ENCODE results near the gene RCAN3. TPM values are rescaled to one million over a fixed set of nuclear protein-coding genes. Genes with fewer than 3 reads are reported as not detected.
"Not testable (repeated sequence)": the region's sequence is repeated elsewhere in the genome, so short reads cannot be mapped to it uniquely, and the experiment has no call there.

The RCAN3 gene
- total RNA-seq, 1 donor from 2014 or later, result 1.4 TPM

DNA sequence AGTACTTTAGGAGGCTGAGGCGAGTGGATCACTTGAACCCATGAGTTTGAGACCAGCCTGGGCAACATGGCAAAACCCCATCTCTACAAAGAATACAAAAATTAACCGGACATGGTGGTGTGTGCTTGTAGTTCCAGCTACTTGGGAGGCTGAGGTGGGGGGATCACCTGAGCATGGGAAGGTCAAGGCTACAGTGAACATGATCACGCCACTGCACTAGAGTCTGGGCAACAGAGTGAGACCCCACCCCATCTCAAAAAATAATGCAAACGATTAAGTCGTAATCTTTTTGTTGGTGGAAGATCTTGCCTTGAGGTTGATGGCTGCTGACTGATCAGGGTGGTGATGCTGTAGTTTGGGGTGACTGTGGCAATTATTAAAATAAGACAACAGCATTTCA, 6.3 kb downstream of the RCAN3 start:
- DNase-seq (ENCODE audit: low read depth in 2 of 2), result no peak

DNA sequence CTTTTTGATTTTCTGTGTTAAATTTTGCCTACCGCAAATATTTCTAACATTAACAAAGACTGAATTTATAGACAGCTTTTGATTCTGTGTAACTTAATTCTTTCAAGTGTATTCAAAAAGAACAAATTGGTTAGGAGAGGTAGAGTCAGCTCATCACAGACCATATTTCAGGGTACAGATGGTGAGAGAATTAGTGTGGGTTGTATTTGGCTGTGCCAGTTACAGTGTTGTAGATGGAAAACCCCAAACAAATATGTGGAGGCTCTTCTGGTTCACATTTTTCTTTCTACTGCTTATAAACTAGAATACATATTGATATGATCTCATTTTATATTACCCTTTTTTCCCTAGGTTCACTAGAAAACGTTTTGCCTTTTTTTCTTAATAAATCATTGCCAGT, 11.1 kb downstream of the RCAN3 start:
- DNase-seq (ENCODE audit: low read depth in 2 of 2), result no peak

DNA sequence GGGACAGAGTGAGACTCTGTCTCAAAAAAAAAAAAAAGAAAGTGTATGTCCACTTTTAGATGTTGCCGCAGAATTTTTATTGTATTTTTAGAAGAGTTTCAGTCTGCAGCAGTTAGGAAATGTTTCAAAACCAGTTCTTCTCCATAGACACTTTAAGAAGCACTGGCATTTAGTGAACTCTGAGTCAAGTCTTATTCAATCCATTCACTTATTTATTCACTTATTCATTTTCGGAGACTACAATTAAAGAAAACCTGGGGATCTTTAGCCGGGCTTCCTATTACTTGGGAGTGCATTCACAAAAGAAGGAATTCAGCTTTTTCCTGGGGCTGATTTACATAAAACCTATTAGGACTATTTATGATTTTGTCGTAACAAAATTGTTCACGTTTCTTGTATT, 12.3 kb downstream of the RCAN3 start:
- DNase-seq (ENCODE audit: low read depth in 2 of 2), result no peak

DNA sequence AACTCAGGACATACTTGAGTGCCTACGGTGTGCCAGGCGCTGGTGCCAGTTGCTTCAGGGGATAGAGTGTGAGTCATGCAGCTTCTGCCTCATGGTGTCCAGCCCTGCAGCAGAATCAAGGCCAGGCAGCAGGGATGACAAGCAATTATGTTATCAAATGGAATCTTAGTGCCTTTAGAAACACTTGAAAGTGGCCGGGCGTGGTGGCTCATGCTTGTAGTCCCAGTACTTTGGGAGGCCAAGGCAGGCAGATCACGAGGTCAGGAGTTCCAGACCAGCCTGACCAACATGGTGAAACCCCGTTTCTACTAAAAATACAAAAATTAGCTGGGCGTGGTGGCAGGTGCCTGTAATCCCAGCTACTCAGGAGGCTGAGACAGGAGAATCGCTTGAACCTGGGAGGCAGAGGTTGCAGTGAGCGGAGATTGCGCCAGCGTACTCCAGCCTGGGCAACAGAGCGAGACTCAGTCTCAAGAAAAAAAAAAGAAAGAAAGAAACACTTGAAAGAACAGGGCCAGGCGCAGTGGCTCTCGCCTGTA, 13.1 kb downstream of the RCAN3 start:
- peak in 1 of 2 donors; percentile 17 for DNase-seq (ENCODE audit: low read depth in 2 of 2)

DNA sequence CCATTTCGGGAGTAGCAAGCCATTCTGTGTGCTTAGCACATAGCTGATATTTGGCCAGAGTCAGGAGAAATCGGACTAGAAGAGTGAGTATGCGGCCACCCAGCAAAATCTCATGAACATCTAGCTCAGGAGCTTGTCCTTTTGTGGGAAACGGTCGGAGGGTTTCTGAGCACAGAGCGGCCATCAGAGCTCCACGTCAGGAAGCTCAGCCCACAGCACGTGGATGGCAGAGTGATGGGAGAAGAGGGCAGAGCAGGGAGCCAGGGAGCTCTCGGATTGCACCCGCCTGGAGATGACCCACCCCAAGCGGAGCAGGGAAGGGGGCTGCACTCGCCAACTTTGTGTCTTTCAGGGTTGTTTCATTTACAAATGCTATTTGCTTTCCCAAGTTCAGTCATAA, 13.9 kb downstream of the RCAN3 start:
- DNase-seq (ENCODE audit: low read depth in 2 of 2), result no peak

DNA sequence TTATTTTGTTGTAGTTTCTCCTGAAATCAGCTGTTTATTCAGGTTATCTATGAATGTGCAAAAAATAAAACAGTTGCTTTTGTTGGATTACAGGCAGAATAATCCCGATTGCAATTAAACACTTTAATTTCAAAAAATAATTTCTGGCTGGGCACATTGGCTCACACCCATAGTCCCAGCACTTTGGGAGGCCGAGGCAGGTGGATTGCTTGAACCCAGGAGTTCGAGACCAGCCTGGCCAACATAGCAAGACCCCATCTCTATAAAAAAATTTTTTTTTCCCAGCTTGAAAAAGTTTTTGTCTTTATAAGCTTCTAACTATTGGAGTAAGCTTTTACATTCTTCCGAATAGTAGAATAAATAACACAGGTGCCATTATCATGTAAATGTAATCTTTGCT, 15.3 kb downstream of the RCAN3 start:
- no peak for DNase-seq (ENCODE audit: low read depth in 2 of 2)

DNA sequence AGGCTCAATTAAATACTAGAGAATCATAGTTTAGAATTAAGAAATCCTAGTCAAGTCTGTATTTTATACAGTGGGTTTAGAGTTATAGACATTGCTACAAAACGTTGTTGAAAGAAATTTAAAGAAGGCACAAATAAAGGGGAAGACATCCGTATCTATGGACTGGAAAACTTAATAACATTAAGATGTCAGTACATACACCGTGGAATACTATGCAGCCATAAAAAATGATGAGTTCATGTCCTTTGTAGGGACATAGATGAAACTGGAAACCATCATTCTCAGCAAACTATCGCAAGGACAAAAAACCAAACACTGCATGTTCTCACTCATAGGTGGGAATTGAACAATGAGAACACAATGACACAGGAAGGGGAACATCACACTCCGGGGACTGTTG, 17.6 kb downstream of the RCAN3 start:
- not testable (repeated sequence) for DNase-seq (ENCODE audit: low read depth in 2 of 2)

DNA sequence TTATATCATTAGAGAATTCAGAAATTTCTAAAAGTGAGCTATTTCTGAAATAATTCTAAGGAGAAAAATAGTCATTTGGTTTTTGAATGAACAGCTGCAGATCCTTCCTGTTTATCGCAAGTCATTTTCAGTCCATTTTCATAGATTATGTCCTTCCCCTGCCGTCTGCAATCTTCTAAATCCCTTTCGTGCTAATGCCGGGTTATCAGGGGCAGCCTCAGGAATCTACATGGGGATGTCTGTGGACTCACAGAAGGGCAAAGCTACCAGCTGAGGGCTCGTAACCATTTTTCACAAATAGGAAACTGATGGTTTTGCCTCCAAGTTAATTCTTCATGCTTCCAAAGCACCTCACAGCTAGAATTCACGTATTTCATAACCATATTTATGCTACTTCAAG, 23.0 kb downstream of the RCAN3 start:
- no peak for DNase-seq (ENCODE audit: low read depth in 2 of 2)

DNA sequence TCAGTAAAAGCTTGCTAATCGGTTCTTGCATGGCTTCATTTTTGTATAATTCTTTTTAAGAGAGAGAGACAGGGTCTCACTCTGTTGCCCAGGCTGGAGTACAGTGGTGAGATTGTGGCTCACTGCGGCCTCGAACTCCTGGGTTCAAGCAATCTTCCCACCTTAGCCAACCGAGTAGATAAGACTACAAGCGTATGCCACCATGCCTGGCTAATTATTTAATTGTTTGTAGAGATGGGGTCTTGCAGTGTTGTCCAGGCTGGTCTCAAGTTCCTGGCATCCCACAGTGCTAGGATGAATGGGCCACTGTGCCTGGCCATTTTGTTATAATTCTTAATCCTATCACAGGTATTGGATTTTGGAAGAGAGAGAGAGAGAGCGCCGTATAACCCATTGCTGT, 23.4 kb downstream of the RCAN3 start:
- no peak for DNase-seq (ENCODE audit: low read depth in 2 of 2)

DNA sequence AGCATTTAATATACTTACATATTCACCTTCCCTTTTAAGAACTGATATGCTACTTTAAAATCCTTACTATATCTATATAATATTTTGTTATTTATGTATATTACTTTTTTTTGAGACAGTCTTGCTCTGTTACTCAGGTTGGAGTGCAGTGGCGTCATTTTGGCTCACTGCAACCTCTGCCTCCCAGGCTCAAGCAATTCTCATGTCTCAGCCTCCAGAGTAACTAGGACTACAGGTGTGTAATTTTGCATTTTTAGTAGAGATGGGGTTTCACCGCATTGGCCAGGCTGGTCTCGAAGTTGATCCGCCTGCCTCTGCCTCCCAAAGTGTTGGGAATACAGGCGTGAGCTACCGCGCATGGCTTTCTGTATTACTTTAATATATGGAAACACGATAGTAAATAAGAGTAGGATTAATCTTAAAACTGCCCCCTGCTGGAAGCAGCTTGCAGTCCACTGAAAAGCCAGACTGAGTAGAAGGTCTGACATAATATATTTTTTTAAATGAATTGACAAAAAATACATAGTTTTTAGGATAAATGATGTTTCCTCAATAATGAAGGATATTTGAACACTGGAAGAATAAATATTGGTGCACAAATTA, 24.4 kb downstream of the RCAN3 start:
- peak; percentile 33 to 50 for DNase-seq (ENCODE audit: low read depth in 2 of 2)

DNA sequence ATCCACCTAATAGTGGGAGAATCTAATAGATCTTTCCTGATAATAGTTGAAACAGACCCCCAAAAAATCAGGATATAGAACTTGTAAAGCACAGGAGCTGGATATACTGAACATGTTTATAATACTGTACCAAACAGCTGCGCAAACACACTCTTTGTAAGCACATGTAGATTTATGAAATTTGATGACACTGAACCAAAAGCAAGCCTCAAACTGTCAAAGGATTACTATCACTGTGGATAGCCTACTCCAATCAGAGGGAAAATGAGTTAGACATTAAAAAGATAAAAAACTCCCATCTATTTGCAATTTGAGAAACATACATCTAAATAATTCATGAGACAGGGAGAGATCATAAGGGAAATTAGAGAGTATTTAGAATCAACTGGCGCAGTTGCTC, 26.1 kb downstream of the RCAN3 start:
- no peak for DNase-seq (ENCODE audit: low read depth in 2 of 2)

DNA sequence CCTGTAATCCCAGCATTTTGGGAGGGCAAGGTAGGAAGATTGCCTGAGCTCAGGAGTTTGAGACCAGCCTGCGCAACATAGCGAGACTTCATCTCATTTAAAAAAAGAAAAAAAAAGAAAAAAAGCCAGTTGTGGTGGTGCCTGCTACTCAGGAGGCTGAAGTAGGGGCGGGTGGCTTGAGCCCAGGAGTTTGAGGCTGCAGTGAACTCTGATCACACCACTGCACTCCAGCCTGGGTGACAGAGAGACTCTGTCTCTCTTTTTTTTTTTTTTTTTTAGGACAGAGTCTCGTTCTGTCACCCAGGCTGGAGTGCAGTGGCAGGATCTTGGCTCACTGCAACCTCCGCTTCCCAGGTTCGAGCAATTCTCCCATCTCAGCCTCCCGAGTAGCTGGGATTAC, 26.7 kb downstream of the RCAN3 start:
- DNase-seq (ENCODE audit: low read depth in 2 of 2), result not testable (repeated sequence)

DNA sequence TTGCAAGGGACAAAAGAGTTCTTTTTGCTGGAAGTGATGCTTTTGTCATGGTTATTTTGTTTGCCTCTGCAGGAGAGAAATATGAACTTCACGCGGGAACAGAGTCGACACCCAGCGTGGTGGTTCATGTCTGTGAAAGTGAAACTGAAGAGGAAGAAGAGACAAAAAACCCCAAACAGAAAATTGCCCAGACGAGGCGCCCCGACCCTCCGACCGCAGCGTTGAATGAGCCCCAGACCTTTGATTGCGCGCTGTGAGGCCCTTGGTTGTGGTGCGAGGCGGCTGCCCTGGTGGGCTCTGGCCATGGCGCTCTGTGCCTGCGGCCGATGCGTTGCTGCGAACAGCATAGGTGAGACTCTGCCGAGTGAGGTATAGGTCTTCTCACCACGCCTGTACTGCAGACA, 32.4 kb downstream of the RCAN3 start:
- no peak for DNase-seq (ENCODE audit: low read depth in 2 of 2)

DNA sequence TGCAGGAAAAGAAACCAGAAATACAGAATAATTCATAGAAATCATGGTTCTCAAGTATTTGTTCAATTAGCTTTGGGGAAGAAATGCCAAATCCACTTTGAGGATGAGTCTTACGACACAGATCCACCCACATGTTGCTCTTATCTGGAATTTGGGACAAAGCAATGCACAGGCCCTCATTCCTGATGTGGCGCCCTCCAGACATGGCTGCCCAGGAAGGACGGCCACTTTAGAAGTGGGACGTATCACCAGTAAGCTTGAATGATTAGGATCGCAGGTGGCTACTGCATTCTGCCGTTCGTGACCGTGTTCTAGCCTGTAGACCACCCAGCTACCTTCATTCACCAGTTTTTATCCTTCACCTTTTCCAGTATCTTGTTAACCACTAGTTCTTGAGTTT, 33.1 kb downstream of the RCAN3 start:
- no peak for DNase-seq (ENCODE audit: low read depth in 2 of 2)

DNA sequence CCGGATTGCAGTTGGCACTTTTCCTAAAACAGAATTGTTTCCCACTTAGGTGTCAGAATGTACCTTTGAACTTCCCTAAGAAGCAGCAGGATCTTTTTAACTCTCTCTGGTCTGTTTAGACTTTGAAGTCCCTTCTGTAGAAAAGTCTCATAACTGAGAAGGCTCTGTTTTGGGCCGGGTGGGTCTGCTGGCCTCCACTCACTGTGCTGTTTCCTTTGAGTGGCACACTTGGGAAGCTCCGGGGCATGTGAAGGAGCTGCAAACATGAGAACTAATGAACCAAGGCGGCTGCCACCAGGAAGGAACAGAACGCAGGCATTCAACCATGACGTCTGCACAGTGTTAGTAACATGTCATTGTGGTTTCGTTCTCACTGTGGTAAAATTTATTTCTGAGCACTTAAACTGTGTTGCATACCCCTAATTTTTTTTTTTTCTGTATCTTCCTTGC, 33.8 kb downstream of the RCAN3 start:
- DNase-seq (ENCODE audit: low read depth in 2 of 2), result no peak

DNA sequence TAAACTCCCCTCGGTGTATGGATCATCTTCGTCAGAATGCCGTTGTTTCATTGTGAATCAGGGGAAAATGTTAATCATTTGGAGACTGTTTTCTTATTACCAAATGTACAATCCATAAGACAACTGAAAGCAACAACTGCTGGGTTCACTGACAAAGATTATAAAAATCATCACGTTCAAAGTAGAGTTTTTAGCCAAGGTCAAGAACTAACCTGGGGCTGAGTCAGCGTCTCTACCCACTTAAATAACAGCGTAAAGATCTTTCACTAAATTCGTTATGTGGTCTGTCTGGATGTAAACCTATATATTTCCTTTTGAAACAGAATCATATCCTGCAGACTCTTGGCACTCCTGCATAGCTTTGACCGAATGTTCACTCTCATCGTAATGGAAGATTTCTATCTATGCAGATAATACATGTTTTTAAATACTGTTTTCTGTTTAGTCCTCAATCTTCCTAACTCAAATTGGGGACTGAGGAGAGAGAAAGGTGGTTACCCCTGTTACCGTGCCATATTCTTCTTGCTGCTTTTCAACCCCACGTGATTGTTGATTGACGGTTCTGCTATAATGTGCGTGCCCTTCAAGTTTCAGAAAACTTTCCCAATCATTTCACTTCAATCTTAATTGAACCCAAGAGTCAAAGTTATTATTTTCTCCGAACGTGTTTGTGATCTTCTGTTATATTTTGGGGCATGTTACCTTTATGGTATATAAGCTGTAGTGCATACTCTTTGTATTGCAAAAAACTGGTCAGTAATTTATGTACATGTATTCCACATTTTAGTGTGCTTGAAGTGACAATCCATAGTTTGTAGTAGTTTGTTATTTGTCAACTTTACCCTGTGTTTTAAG, 37.6 kb downstream of the RCAN3 start:
- peak in 1 of 2 donors; percentile 34 for DNase-seq (ENCODE audit: low read depth in 2 of 2)

DNA sequence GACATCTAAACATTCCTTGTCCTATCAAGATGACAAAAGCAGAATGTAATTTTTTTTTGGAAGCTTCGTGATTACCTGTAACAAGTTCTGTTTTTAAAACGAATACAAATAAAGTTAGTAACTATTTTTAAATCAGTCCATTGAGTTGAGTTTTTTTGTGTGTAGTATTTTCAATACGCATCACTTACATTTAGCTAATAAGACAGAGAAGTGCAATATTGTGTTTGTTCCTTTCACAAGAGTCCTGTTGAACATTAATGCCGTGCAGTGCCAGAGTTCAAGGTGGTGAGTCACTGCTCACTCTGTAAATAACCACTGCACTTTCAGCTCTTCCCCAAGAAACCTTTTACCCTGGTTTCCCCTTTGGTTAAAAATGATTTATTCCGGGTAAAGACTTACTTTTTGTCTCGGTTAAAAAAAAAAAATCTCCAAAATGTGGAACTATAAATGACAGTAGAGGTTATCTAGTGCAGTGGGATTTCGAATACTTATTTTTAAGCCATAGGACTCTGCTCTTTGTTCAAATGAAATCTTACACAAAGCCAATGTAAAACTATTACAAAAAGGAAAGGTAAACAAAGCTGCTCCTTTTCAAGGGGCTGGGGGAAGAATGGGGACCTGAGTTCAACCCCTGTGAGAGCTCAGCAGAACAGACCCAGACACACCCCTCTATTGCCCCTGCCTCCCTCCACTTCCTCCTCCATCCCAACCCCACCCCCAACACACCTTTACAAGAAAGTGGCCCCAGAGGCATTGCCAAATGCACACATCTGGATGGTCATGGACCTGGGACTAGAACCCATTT, 38.5 kb downstream of the RCAN3 start:
- DNase-seq (ENCODE audit: low read depth in 2 of 2), result peak in 1 of 2 donors; percentile 75

DNA sequence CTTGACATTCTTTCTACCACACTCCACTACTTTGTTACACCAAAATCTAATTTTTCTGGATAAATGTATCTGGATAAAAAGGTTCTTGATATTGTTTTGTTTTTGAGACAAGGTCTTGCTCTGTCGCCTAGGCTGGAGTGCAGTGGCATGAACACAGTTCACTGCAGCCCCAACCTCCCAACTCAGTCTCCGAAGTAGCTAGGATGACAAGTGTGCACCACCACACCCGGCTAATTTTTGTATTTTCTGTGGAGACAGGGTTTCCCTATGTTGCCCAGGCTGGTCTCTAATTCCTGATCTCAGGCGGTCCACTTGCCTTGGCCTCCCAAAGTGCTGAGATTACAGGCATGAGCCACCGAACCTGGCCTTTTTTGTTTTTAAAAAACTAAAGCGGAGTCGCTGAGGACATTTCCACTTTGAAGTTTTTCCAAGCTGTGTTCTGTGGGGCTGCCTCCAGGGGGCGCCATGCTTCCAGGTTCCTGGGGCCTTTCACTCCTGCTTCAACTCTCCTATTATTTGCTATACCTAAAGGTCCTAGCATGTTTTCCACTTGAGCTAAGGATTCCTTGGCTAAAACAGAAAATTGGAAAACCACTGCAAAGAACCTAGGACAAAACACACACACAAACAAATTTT, 39.2 kb downstream of the RCAN3 start:
- peak in 1 of 2 donors; percentile 12 for DNase-seq (ENCODE audit: low read depth in 2 of 2)

DNA sequence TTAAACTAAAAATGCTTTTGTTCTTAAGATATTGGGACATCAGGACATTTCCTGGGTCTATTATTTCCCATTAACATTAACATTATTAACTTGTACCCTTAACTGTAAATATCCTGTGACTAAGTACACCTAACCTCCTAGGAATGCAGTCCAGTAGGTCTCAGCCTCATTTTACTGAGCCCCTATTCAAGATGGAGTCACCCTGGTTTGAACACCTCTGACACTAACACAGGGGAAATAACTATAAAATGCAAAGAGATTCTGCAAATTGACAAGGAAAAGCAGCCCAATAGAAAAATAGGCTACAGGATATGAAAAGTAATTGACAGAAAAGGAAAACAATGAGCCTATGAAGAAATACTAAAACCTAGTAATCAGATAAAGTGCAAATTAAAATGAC, 41.6 kb downstream of the RCAN3 start:
- DNase-seq (ENCODE audit: low read depth in 2 of 2), result no peak

DNA sequence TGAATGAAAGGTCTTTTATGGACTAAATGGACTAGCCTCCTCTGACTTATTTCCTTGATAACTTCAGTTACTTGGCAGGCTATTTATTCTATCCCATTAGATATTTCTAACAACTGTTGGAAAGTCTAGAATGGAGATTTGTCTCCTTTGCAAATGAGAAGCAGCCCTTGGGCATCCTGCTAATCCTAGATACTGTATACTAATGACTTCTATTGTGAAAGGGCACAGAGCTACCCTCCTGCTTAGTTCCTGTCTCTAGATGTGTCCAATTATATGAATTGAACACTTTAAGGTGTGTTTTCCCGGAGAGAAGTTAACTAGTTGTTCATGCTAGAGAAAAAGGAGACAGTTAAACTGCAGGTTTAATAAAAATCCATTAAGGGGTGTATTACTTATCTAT, 43.0 kb downstream of the RCAN3 start:
- no peak for DNase-seq (ENCODE audit: low read depth in 2 of 2)

DNA sequence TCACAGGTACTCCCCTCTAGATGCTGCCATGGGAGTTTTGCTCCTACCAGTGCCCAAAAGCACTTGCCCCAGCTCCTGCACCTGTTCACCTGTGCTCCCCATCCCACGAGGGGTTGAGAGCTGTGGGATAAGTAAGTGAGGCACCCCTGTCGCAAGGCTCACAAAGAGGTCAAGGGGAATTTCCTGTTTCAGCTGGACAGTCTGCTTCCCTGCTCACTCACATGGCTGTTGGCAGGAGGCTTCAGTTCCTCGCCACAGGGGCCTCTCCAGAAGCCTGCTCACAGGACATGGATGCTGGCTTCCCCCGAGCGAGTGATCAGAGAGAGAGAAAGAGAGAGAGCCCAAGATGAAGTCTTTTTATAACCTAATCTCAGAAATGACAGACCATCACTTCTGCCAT, 44.6 kb downstream of the RCAN3 start:
- DNase-seq (ENCODE audit: low read depth in 2 of 2), result no peak

DNA sequence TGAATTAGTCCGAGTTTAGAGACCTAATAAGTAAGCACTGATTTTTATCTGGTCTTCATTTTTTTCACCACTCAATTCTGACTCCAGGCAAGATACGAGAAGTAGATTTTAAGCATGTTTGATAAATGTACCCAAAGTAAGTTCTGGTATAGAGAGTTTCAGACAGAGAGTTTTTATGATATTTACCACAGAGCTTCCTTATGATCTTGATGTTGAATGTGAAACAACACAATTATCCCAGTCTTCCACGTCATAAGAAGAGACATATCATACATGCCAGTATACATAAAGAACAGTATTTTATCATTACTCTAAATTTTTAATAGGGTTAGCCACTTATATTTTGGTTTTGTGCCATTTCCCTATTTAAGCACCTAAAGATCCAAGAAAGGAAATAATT, 45.4 kb downstream of the RCAN3 start:
- DNase-seq (ENCODE audit: low read depth in 2 of 2), result no peak
